ENCODE measurements around the gene CORO1A.
"Not testable (repeated sequence)": the region's sequence is repeated elsewhere in the genome, so short reads cannot be mapped to it uniquely, and the experiment has no call there.

GRCh38 chr16:30205541-30206236, 22.3 kb downstream of the CORO1A start:
- TF ChIP-seq ZFP3 (CRISPR knock-in tag; IDR thresholded peaks at IDR 0.05); ZNF8 (CRISPR knock-in tag; IDR thresholded peaks at IDR 0.05); TSHZ2 (CRISPR knock-in tag; IDR thresholded peaks at IDR 0.05); ISL1 (CRISPR knock-in tag; IDR thresholded peaks at IDR 0.05); ZNF565 (CRISPR knock-in tag; conservative IDR thresholded peaks at IDR 0.05; ENCODE audit: low read depth); POU6F1 (CRISPR knock-in tag; IDR thresholded peaks at IDR 0.05; ENCODE audit: borderline replicate concordance, low read depth); ARNTL (CRISPR knock-in tag; IDR thresholded peaks at IDR 0.05; ENCODE audit: borderline replicate concordance, low read depth); SNAI2 (CRISPR knock-in tag; IDR thresholded peaks at IDR 0.05): not testable (repeated sequence)

All from SK-N-SH treated with all-trans-retinoic acid at 6 μM for 48 hours (cell line).